GM03348 (cell line): ENCODE data around the gene PLCD3.

ENCODE experiments used
- DNase-seq: peaks from one replicate; pipeline ENCODE4 v3.0.0; 2012; ENCODE audit warnings: low spot score

PLCD3 gene

DNA sequence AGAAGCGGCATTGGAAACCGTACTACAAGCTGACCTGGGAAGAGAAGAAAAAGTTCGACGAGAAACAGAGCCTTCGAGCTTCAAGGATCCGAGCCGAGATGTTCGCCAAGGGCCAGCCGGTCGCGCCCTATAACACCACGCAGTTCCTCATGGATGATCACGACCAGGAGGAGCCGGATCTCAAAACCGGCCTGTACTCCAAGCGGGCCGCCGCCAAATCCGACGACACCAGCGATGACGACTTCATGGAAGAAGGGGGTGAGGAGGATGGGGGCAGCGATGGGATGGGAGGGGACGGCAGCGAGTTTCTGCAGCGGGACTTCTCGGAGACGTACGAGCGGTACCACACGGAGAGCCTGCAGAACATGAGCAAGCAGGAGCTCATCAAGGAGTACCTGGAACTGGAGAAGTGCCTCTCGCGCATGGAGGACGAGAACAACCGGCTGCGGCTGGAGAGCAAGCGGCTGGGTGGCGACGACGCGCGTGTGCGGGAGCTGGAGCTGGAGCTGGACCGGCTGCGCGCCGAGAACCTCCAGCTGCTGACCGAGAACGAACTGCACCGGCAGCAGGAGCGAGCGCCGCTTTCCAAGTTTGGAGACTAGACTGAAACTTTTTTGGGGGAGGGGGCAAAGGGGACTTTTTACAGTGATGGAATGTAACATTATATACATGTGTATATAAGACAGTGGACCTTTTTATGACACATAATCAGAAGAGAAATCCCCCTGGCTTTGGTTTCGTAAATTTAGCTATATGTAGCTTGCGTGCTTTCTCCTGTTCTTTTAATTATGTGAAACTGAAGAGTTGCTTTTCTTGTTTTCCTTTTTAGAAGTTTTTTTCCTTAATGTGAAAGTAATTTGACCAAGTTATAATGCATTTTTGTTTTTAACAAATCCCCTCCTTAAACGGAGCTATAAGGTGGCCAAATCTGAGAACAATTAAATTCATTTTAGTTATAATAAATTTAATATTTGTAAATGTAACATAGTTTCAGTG lies 17.7 kb upstream of the PLCD3 start:
- DNase-seq, result peak; percentile 41

DNA sequence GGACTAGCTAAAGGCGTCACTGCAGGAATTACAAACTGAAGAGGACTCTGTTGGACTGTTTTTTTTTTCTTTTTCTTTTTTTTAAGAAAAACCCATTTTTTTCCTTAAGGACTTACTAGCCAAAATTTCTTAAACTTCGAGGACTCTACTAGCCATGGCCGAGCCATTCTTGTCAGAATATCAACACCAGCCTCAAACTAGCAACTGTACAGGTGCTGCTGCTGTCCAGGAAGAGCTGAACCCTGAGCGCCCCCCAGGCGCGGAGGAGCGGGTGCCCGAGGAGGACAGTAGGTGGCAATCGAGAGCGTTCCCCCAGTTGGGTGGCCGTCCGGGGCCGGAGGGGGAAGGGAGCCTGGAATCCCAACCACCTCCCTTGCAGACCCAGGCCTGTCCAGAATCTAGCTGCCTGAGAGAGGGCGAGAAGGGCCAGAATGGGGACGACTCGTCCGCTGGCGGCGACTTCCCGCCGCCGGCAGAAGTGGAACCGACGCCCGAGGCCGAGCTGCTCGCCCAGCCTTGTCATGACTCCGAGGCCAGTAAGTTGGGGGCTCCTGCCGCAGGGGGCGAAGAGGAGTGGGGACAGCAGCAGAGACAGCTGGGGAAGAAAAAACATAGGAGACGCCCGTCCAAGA lies 16.8 kb upstream of the PLCD3 start:
- DNase-seq, result peak; percentile 88

- peak; percentile 97 for DNase-seq
Observed at GRCh38 chr17:45148183-45149036, 16.1 kb upstream of the PLCD3 start, which contains the start of gene HEXIM1. Gene HEXIM1, plus strand, starts transcription at chr17:45148475. Its CDS starts 716 bp downstream, at chr17:45149191.

- peak; percentile 62 for DNase-seq
Observed at GRCh38 chr17:45147581-45148182, 15.4 kb upstream of the PLCD3 start.

DNA sequence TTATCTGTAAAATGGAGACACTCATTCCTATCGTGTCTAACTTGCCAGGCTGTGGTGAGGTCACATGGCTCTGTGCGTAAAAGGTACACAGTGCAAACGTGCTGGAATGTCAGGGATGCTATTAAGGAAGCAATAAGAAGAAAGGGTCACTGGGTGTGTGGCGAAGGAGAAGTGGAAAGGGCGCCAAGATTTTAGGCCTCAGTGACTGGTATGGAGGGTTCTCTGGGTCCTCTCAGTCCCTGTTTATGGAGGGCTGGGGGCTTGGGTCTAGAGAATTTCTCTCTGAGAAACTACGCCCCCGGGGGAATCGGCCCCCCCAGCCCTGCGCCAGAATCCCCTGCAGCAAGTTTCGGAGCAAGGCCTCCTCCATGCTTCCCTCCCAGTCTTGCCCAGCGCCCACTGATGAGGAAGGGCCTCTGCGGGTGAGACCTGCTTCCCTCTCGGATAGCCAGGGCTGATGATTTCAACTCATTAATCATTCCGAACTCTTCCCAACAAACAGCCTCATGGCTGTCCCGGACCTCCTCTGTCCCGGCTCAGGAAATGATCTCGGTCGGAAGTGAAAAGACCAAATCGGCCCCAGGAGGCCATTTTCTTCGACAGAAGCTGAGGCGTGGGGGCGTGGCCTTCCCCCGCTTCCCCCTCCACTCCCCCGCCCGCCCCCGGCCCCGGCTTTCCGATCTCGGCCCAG lies 14.7 kb upstream of the PLCD3 start:
- peak; percentile 74 for DNase-seq

DNA sequence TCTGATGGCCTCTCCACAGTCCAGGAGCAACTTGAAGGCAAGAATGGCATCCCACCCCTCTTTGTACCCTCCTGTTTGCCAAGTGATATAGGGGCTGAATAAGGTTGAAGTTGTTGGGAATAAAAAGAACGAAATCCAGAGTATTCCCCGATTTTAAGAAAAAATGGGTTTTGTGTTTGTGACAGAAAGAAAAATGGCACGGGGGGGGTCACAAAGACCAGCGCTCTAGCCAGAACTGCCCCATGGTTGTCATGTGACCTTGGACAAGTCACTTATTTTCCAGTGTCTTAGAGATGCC lies 14.2 kb upstream of the PLCD3 start:
- DNase-seq, result no peak

- no peak for DNase-seq
Observed at GRCh38 chr17:45146166-45146565, 13.9 kb upstream of the PLCD3 start.

GRCh38 chr17:45145035-45145389 lies 12.7 kb upstream of the PLCD3 start:
- no peak for DNase-seq

GRCh38 chr17:45144199-45145034 lies 12.1 kb upstream of the PLCD3 start:
- DNase-seq, result peak; percentile 73

DNA sequence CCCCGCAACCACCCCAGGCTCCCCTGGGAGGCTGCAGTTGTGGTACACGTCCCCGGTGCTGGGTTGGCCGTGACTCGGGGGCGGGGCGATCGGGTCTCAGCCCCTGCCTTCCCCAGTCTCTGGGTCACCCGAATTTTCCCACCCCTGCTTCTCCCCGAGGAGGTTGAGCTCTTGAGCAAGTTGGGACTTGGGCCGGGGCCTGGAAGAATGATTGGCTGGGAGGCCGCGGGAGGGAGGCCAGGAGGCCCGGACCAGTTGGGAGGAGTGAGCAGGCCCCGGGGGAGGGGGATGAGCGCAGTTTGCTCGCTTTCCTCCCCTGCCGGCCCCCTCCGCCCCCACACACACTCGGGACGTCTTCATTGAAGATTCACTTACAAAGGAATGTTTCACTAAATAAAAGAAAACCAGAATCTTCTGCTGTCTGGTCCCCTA lies 11.5 kb upstream of the PLCD3 start:
- peak; percentile 90 for DNase-seq

- no peak for DNase-seq
Observed at GRCh38 chr17:45143094-45143670, 10.9 kb upstream of the PLCD3 start.

- no peak for DNase-seq
Observed at GRCh38 chr17:45139533-45139920, 7.2 kb upstream of the PLCD3 start.

DNA sequence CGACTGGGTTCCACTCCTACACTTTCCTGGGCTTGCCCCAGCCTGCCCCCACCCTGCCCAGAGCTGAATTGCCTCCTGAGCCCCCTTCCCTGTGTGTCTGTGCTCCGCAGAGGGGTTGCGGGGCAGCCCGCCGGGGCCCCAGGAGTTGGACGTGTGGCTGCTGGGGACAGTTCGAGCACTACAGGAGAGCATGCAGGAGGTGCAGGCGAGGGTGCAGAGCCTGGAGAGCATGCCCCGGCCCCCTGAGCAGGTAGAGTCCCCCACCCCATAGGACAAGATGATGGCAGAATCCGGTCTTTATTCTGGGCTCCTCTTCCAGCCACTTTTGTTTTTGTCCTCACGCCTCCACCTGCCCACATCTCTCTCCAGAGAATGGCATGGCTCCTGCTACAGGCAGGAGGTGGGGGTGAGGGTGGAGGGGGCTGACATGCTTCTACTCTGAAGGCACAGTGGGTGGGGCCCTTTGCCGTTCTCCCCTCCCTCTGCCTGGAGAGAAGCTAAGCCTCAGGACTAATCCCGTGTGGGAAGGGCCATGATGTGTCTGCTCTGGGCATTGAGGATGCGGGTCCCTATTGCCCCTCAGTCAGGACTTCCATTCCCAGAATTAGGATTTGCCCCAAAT lies 6.7 kb upstream of the PLCD3 start:
- DNase-seq, result no peak

- DNase-seq, result no peak
Observed at GRCh38 chr17:45137561-45138305, 5.4 kb upstream of the PLCD3 start.

DNA sequence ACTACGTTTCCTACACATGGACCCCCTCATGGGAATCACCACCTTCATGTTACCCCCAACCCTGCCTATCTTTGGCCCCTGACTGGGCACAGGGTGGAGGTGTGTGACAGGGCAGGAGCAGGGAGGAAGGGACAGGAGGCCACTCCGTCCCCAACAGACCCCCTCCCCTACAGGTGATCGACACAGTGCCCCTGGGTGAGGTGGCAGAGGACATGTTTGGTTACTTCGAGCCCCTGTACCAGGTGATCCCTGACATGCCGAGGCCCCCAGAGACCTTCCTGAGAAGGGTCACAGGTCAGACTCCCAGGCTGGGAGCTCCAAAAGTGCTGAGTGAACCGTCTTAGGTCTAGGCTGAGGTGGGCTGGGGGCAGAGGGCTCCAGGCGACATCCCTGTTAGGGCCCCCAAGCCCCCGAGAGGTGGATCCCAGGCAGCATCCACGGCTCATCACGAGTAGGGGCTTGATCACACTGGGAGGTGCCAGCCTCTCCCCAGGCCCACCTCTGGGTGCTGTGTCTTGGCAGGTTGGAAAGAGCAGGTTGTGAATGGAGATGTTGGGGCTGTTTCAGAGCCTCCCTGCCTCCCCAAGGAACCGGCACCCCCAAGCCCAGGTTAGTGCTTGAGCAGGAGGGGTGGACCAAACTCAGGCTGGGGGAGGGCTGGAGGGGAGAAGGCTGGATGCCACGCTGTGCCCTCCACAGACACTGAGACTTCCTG lies 4.7 kb upstream of the PLCD3 start:
- DNase-seq, result no peak

- no peak for DNase-seq
Observed at GRCh38 chr17:45135978-45136791, 3.9 kb upstream of the PLCD3 start.

DNA sequence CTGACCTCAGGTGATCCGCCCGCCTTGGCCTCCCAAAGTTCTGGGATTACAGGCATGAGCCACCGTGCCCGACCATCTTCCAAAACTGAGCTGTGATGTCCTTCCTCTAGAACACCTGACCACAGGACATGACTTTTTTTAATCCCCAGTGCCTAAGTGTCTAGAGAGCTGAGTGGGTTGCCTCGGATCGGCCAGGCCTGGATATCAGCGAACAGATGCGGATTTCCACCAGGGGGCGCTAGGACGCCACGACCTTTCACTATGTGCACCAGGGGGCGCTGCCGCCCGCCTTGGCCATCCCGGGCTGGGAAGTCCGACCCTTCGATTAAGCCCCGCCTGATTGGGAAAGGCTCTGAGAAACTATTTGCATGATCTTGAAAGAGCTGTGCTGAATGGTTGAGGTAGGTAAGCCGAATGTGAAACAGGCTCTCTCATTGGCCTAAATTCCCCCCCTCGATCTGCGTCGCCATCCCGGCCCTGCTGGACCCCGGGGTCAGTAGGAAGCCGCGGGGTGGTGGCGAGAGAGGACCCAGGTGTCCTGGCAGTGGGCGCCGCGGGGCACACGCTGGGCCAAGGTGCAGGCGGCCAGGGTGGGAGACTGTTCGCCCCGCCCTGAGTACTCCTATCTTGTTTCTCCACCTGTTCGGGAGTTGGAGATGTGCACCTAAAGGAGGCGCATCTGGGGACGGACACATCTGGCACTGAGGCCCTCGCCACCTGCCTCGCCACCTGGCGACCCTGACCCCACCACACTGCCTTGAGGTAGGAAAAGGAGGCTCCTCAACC lies 3.1 kb upstream of the PLCD3 start, which contains the start of gene ACBD4:
Gene ACBD4 (plus strand): TSS at position 496 of the 786 bp plus-strand sequence. CDS start 458 bp downstream, outside the sequence.
- DNase-seq, result peak; percentile 98
